ENCODE measurements around the gene FAM240B.

DNA sequence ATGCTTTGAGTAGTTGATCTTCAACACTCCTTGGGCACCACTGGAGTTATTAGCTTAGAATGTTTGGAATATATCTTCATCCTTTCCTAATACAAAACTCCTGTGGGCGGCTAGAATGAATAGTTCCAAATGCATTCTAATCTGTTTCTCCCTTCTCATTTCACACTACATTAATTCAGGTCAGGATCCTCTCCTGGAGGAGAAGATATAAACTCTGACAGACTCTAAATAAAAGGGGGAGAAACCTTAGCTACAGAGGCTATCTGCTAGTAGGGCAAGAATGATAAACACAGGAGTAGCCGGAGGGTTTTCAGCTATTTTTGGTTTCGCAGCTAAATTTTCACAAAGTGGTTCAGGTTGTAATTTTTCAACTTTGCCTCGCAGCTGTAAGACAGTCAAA lies 45.2 kb upstream of the FAM240B start:
- no peak for TF ChIP-seq RAD21 (IDR thresholded peaks at IDR 0.05; ENCODE audit: low read depth)
- no peak for TF ChIP-seq CREB1 (IDR thresholded peaks at IDR 0.05; ENCODE audit: low read depth)
- no peak for TF ChIP-seq TCF12 (IDR thresholded peaks at IDR 0.05; ENCODE audit: low read depth)
- no peak for TF ChIP-seq FOXM1 (IDR thresholded peaks at IDR 0.05; ENCODE audit: borderline replicate concordance, low read depth)
- TF ChIP-seq EP300 (IDR thresholded peaks at IDR 0.05; ENCODE audit: borderline replicate concordance): no peak
- no peak for TF ChIP-seq TAF1 (IDR thresholded peaks at IDR 0.05; ENCODE audit: low read depth)
- TF ChIP-seq, protein P1, sequence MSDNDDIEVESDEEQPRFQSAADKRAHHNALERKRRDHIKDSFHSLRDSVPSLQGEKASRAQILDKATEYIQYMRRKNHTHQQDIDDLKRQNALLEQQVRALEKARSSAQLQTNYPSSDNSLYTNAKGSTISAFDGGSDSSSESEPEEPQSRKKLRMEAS (IDR thresholded peaks at IDR 0.05): no peak
- no peak for TF ChIP-seq CEBPB (IDR thresholded peaks at IDR 0.05)
- TF ChIP-seq, protein P2, sequence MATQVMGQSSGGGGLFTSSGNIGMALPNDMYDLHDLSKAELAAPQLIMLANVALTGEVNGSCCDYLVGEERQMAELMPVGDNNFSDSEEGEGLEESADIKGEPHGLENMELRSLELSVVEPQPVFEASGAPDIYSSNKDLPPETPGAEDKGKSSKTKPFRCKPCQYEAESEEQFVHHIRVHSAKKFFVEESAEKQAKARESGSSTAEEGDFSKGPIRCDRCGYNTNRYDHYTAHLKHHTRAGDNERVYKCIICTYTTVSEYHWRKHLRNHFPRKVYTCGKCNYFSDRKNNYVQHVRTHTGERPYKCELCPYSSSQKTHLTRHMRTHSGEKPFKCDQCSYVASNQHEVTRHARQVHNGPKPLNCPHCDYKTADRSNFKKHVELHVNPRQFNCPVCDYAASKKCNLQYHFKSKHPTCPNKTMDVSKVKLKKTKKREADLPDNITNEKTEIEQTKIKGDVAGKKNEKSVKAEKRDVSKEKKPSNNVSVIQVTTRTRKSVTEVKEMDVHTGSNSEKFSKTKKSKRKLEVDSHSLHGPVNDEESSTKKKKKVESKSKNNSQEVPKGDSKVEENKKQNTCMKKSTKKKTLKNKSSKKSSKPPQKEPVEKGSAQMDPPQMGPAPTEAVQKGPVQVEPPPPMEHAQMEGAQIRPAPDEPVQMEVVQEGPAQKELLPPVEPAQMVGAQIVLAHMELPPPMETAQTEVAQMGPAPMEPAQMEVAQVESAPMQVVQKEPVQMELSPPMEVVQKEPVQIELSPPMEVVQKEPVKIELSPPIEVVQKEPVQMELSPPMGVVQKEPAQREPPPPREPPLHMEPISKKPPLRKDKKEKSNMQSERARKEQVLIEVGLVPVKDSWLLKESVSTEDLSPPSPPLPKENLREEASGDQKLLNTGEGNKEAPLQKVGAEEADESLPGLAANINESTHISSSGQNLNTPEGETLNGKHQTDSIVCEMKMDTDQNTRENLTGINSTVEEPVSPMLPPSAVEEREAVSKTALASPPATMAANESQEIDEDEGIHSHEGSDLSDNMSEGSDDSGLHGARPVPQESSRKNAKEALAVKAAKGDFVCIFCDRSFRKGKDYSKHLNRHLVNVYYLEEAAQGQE (IDR thresholded peaks at IDR 0.05; ENCODE audit: low read depth): no peak
- TF ChIP-seq EGR1 (IDR thresholded peaks at IDR 0.05): no peak
- TF ChIP-seq, protein P3, sequence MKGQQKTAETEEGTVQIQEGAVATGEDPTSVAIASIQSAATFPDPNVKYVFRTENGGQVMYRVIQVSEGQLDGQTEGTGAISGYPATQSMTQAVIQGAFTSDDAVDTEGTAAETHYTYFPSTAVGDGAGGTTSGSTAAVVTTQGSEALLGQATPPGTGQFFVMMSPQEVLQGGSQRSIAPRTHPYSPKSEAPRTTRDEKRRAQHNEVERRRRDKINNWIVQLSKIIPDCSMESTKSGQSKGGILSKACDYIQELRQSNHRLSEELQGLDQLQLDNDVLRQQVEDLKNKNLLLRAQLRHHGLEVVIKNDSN (IDR thresholded peaks at IDR 0.05): no peak
